Parathyroid adenoma (tissue), 2 donors: ENCODE data around the gene PRICKLE2.

ENCODE experiments used
- H2AFZ ChIP-seq: fragments of 300-600 bp; sonication (generic); one replicate; pipeline ENCODE4 v1.7.0; 2017; ENCODE audit warnings: antibody characterized with exemption, mild to moderate bottlenecking
- H3K27ac ChIP-seq: fragments of 300-600 bp; sonication (generic); one replicate; pipeline ENCODE4 v1.7.0; 2017
- H3K27me3 ChIP-seq: fragments of 300-600 bp; sonication (generic); one replicate; pipeline ENCODE4 v1.7.0; 2017; ENCODE audit warnings: low read length; ENCODE audit not compliant: control insufficient read depth, insufficient read depth
- H3K36me3 ChIP-seq: fragments of 300-600 bp; sonication (generic); one replicate; pipeline ENCODE4 v1.7.0; 2017; ENCODE audit warnings: low read length; ENCODE audit not compliant: control insufficient read depth, insufficient read depth
- H3K4me1 ChIP-seq: fragments of 300-600 bp; sonication (generic); one replicate; pipeline ENCODE4 v1.7.0; 2017; ENCODE audit warnings: control low read depth
- H3K4me2 ChIP-seq: fragments of 300-600 bp; sonication (generic); one replicate; pipeline ENCODE4 v1.7.0; 2017; ENCODE audit warnings: low read length
- H3K4me3 ChIP-seq: fragments of 300-600 bp; sonication (generic); one replicate; pipeline ENCODE4 v1.7.0; 2017; ENCODE audit warnings: low read depth, low read length
- H3K79me2 ChIP-seq: fragments of 300-600 bp; sonication (generic); one replicate; pipeline ENCODE4 v1.7.0; 2017; ENCODE audit warnings: control low read depth
- H3K9ac ChIP-seq: fragments of 300-600 bp; sonication (generic); one replicate; pipeline ENCODE4 v1.7.0; 2017; ENCODE audit warnings: mild to moderate bottlenecking
- H3K9me3 ChIP-seq: fragments of 300-600 bp; sonication (generic); one replicate; pipeline ENCODE4 v1.7.0; 2017; ENCODE audit warnings: low read length; ENCODE audit not compliant: control insufficient read depth
- TF ChIP-seq, protein P1 (sequence below): fragments of 300-600 bp; sonication (generic); IDR thresholded peaks from one replicate; pipeline ENCODE4 v1.7.0; 2017; ENCODE audit warnings: antibody characterized with exemption, mild to moderate bottlenecking
- donor health status: primary hyperparathyroidism.

Gene PRICKLE2

DNA sequence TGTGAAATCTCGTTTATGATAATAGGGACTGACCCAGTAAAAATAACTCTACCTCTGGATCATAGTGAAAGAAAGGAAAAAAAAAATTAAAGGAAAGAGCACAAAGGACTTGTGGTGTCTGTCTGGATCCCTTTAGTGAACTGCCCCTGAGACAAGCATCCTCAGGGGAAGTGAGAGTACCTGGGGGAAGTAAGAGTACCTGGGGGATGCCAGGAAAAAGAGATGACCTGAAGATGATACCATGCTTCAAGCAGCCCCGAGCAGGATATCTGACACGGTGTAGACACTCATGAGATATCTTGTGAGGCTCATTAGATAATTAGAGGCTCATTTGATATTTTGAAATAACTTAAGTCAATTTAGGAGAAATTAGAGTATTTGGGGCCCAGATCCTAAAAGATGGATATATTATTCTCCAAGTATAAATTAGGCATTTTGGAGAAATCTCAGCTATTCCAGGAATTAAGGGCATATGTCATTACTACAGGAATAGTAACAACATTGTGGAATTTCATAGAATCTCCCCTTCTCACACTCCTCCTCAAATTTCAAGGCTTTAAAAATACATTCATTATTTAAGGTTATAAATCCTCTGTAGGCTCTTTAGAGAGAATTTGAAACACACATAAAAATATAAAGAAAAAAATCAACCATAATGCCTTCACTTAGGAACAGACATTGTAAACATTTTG is 165.6 kb downstream of the PRICKLE2 start:
- Histone ChIP-seq H3K79me2 (no peaks in the 10 kb centered on the region), H3K9ac (no peak overlapping the region), H3K4me2 (no peak overlapping the region), H3K4me1 (no peaks in the 10 kb centered on the region), H3K27me3 (no peaks in the 10 kb centered on the region), H3K4me3 (no peak overlapping the region), H3K9me3 (no peaks in the 10 kb centered on the region), H2AFZ (no peak overlapping the region), H3K27ac (no peak overlapping the region), H3K36me3 (no peaks in the 10 kb centered on the region)
- TF ChIP-seq, protein P1, sequence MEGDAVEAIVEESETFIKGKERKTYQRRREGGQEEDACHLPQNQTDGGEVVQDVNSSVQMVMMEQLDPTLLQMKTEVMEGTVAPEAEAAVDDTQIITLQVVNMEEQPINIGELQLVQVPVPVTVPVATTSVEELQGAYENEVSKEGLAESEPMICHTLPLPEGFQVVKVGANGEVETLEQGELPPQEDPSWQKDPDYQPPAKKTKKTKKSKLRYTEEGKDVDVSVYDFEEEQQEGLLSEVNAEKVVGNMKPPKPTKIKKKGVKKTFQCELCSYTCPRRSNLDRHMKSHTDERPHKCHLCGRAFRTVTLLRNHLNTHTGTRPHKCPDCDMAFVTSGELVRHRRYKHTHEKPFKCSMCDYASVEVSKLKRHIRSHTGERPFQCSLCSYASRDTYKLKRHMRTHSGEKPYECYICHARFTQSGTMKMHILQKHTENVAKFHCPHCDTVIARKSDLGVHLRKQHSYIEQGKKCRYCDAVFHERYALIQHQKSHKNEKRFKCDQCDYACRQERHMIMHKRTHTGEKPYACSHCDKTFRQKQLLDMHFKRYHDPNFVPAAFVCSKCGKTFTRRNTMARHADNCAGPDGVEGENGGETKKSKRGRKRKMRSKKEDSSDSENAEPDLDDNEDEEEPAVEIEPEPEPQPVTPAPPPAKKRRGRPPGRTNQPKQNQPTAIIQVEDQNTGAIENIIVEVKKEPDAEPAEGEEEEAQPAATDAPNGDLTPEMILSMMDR = no peak

DNA sequence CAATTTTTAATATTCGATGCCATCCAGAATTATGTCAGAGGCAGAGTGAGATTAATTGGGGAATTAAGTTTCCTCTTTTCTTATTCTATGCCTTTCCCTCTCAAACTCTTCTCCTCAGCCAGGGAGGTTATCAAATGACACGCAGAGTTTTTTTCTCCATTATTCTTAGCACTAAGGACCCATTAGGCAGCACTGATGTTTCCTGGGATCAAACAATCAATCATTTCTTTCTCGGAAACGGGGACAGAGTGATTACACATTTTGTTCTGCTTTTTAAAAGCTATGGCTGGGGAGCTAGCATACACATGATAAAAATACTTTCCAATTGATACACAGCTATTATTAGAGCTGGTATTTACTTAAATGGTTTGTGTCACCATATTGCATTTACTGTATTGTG is 166.7 kb downstream of the PRICKLE2 start:
- TF ChIP-seq, protein P1 = no peak
- H3K79me2 ChIP-seq = no peaks in the 10 kb centered on the region

DNA sequence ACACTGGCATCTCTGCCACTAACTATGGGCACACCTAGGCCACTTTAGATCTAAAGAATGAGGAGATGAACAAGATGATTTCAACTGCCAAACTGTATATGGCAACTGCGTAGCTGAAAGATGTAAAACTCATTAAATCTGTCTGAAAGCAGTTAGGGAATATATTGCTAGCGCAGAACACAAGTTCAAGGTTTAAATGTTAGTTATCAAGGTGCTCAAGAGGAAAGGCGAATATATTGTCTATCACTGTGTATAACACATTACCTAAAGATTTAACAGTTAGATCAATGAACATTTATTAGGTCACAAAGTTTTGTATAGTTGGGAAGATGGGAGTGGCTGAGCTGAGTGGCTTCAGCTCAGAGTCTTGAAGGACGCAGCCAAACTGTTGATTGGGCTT is 168.0 kb downstream of the PRICKLE2 start:
- no peaks in the 10 kb centered on the region for H3K36me3 ChIP-seq
- H3K4me3 ChIP-seq = no peak overlapping the region
- no peak overlapping the region for H2AFZ ChIP-seq
- H3K9me3 ChIP-seq = no peaks in the 10 kb centered on the region
- no peak overlapping the region for H3K9ac ChIP-seq
- peaks cover 6% of the 10 kb centered on the region for H3K4me1 ChIP-seq
- TF ChIP-seq, protein P1 = no peak
- H3K27me3 ChIP-seq = no peaks in the 10 kb centered on the region
- no peaks in the 10 kb centered on the region for H3K79me2 ChIP-seq
- no peak overlapping the region for H3K27ac ChIP-seq
- H3K4me2 ChIP-seq = no peak overlapping the region

More for the DNA sequence above, 166.7 kb downstream of the PRICKLE2 start:
- no peak overlapping the region for H2AFZ ChIP-seq
- no peak overlapping the region for H3K4me2 ChIP-seq
- H3K9me3 ChIP-seq = no peaks in the 10 kb centered on the region
- no peak overlapping the region for H3K27ac ChIP-seq
- no peaks in the 10 kb centered on the region for H3K36me3 ChIP-seq
- no peak overlapping the region for H3K9ac ChIP-seq
- peaks cover 5% of the 10 kb centered on the region for H3K4me1 ChIP-seq
- H3K27me3 ChIP-seq = no peaks in the 10 kb centered on the region
- no peak overlapping the region for H3K4me3 ChIP-seq

DNA sequence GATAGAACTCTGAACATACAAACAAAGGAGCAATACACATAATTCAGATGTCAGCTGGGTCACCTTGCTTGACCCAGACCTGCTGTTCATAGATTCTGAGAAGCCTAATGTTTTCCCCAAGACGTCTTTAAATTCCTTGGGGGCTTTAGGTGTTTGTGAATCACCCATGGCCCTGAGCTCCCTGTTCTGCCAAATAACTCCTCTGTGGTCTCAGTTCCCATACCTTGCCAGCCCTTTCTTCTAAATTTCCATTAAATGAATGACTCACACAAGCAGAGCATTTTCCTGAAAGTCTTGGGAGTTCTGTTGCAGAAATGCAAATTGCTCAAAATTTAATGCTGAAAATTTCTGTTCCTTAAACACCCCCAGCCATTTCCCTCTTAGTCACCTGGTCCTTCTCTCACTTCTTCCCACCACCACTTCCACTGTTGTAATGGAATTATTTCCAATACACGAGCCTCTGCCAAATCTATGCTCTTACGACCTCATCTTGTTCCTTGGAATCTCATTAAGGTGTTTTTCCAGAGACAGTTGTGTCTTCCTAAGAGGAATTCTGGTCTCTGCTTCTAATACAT is 168.6 kb downstream of the PRICKLE2 start:
- no peak overlapping the region for H3K4me3 ChIP-seq
- H3K36me3 ChIP-seq = no peaks in the 10 kb centered on the region
- H3K9ac ChIP-seq = no peak overlapping the region
- no peak overlapping the region for H2AFZ ChIP-seq
- H3K4me2 ChIP-seq = no peak overlapping the region
- H3K27me3 ChIP-seq = no peaks in the 10 kb centered on the region
- no peak overlapping the region for H3K27ac ChIP-seq
- TF ChIP-seq, protein P1 = no peak
- no peaks in the 10 kb centered on the region for H3K9me3 ChIP-seq
- peaks cover 6% of the 10 kb centered on the region for H3K4me1 ChIP-seq
- H3K79me2 ChIP-seq = no peaks in the 10 kb centered on the region

DNA sequence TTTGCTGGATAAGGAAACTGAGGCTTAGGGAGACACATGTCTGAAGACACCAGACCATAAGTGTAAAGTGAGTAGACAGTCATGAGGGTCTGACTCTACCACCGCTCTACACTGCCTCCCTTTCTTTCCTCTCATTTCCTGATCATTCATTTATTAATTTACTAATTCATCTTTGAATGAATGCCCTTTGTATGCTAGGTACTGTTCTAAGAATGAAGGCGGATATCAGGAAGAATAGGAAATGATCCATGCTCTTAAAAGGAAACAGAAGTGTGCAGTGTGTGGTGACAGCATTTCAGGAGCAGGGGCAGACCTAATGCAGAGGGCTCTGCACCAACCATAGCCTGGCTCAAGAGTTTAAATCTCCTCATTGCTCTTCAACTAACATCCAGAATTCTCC is 170.2 kb downstream of the PRICKLE2 start:
- H3K27me3 ChIP-seq = no peaks in the 10 kb centered on the region
- no peaks in the 10 kb centered on the region for H3K79me2 ChIP-seq
- H3K27ac ChIP-seq = no peak overlapping the region
- peaks cover 6% of the 10 kb centered on the region for H3K4me1 ChIP-seq
- no peak overlapping the region for H3K4me2 ChIP-seq
- H3K36me3 ChIP-seq = no peaks in the 10 kb centered on the region
- no peaks in the 10 kb centered on the region for H3K9me3 ChIP-seq
- H3K9ac ChIP-seq = no peak overlapping the region
- TF ChIP-seq, protein P1 = no peak
- no peak overlapping the region for H2AFZ ChIP-seq
- no peak overlapping the region for H3K4me3 ChIP-seq
